Fibroblast of gingiva (primary cell): Measurements from ENCODE around the gene DLG1.

Experiments used
- DNase-seq: peaks from one replicate; pipeline ENCODE4 v3.0.0-alpha.2; 2011; ENCODE audit warnings: low read depth

The DLG1 gene

DNA sequence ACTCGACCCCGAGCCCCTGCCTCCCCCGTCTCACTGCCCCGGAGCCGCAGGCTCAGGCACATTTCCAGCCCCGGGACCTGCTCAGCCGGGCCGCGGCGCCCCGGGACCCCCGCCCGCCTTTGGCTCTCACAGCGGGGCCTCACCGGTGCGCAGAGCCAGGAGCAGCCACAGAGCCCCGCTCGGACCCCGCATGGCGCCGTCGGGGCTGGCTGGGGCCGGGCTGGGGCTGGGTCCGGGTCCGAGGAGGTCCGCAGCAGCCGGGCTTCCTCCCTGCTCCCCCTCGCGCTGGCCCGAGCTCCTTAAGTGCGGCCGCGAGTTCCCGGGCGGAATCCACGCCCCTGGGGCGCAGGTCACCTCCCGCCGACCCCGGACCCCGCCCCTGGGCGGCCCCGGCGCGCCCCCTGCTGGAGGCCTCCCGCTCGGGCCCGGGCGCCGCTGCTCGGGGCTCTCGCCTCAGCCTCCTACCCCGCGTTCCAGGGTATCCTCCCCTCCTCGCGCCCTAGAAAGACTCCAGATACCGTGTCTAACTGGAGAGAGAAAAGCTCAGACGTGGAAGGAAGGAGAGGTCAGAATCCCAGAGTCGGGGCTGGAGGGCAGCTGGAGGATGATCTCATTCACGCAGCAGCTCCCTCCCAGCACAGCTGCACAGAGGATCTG, 268.8 kb downstream of the DLG1 start, which contains the start of gene MELTF:
Gene MELTF, minus strand, starts transcription at position 307 of the 657 bp plus-strand sequence. Its CDS starts 115 bp downstream, at position 192.
- peak; percentile 16 for DNase-seq

DNA sequence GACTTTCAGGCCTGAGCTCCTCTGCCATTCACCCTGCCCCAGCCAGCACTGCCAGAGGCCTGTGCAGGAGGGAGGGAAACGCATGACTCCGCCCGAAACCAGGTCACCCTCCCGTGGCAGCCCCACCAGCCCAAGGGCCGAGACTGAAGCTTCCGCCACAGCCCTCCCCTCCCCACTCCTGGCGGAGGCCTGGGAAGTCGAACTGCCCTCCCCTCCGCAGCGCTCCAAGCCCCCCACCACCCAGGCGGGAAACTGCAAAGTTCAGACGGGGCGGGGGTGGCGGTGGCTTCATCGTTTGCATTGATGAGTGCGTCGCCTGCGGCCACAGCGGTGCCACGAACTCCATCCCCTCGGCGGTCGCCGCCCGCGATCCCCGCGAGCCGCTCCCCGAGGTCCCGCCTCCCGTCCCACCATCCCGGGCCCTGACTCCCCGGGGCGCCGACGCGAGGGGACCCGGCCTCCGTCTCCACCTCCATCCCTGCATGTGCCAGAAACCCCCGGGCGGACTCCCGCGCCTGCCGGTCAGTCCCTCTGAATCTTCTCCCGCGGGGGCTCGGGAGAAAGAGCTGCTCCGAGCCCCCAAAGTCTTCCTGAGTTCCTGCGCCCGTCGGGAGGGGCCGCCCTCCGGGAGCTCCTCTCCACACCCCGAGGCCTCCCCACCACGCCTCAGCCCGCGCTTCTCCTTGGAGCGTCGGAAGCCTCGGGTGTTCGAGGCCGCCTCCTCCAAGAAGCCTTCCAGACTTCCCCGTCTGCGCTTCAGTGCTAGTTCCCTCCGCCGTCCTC, 269.5 kb downstream of the DLG1 start:
- no peak for DNase-seq

GRCh38 chr3:197027896-197028727, 270.3 kb downstream of the DLG1 start:
- no peak for DNase-seq

DNA sequence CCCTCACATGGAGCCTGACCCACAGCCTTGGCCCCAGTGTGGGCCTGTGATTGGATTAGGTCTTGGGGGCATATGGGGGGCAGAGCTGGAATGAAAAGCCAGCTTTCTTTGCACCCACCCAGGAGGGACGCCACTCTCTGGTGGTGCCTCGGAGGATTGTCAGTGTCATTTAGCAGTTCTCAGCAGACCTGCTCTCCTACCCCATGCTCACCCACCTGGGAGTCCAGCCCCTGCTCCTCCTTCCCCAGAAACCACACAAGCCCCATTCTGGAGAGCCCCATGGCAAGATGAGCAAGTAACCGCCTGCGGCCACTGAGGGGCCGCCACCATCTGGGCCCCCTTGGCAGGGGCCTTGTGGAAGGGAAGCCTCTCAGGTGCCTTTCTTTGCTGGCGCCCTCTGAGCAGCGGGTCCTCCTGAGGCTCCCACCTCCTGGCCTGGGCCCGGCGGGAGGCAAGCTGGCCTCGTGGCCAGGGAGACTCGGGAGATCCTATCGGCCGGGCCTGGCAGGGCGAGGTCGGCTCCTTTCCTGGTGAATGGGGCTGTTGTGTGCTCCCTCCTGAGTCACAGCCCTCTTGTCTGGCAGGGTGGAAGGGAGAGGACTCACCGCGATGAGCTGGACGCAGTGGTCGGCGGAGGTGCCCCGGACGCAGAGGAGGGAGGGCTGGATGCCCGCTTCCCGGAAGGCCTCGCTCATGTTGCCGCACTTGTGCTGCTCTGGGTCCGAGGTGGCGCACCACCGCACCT, 271.1 kb downstream of the DLG1 start:
- DNase-seq, result no peak

- no peak for DNase-seq
These were observed 271.9 kb downstream of the DLG1 start for GRCh38 chr3:197026481-197026866.

GRCh38 chr3:197025736-197026480, 272.5 kb downstream of the DLG1 start:
- no peak for DNase-seq

DNA sequence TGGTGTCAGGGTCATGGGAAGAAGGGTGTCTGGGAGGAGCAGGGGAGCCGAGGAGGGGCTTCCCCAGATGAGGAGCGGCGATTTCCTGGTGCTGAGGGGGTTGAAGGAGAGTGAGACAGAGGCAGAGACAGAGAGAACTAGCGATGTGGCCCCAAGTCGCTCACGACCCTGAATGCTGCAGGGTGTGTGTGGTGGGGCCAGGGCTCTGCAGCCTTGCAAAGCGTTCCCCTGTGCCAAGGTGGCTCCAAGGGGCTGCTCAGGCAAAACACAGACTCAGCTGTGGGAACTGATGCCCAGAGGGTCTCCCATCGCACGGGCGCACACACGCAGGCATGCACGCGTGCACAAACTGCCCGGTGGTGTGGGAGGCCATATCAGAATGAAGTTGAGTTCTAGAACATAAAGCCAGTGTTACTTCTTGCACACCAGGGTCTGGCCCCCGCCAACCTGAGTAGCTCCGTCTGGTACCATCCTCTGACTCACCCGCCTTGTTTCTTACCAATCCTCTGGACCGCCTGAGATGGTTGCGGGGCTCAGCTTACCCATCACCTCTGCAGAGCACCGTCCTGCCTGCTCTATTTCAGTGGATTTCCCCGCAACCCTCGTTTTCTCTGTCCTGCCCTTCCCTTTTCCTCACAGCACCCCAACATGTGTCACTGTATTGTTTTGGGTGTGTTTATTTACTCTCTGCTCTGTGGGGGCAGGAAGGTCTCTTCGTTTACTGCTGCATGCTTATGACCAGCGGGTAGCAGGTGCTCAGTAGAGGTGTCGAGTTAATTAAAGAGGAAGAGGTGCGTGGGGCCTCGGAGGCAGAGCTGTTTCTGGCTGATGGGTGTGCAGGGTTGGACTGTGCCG, 273.3 kb downstream of the DLG1 start:
- DNase-seq, result no peak

- no peak for DNase-seq
These were observed 274.3 kb downstream of the DLG1 start for GRCh38 chr3:197023998-197024651.

DNA sequence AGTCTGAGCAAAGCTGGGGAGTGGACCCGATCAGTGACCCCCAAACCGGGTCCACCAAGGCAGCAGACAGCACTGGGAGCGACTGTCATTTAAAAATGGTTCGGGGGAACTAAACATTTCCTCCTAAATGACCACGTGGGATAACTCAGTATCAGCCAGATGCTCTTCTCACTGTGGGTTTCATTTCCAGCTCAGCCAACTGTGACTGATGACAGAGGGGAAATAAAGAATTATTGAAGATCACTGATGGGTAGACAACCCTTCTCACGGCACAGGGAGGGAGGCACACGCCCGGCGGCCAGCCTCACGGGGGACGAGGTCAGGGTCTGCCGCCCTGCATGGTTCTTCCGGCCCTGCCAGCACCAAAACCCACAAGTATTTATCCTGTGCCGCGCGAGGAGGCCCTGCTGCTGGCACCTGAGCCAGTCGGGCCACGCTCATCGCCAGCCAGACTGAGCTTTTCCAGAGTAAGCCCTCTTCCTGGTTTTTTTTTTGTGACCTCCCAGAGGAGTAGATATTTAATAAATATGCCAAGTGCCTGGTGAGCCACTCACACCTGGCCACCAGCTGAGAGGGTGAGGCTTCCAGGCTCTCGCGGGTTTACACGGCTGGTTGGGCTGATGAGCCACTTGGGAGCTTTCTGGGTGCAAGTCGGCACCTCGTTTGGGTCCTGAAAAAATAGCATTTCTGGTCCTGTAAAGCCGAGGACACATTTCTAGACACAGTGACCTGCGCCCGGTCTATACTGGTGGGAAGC, 275.0 kb downstream of the DLG1 start:
- no peak for DNase-seq

GRCh38 chr3:197022405-197023231, 275.8 kb downstream of the DLG1 start:
- no peak for DNase-seq

DNA sequence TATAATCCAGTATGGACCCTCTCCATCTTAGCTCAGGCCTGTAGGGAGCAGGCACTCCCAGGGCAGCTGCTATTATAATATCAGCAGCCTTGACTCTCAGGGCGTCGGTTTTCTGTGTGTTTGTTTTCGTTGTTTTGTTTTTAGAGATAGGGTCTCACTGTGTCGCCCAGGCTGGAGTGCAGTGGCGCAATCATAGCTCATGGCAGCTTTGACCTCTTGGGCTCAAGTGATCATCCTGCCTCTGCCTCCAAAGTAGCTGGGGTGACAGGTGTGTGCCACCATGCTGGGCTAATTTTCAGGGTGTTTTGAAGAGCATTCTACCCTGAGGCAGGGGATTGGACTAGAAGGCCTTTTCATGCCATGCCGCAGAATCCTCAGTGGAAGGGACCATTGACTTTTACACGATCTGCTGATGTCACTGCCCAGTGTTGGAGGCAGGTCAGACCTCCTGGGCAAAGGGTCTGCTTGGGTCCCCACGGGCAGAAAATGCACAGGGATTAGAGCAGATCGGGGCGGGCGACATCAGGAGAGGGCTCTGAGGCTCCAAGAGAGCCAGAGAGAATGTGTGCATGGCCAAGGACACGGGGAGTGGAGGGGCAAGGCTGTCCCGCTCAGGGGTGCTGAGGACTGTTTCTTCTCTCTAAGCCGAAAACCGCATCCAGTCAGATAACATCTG, 276.5 kb downstream of the DLG1 start:
- no peak for DNase-seq

DNA sequence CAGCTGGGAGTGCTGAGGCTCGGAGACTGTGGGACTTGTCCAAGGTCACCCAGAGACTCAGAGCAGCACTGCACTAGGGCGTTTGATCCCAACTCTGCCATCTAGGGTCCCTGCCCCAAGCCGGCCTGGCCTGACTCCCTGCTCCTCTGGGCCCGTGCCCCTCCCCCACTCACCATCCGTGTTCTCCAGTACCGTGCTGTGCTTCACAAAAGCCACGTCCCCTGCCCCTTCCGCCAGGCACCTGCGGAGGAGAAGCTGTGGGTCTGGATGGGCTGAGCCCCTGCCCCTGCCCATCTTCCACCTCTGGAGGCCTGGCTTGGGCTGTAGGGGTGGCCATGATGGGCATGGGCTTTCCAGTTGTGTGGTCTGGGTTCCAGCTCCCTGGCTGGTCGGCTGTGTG, 277.2 kb downstream of the DLG1 start:
- DNase-seq, result no peak

GRCh38 chr3:197019535-197019934, 278.9 kb downstream of the DLG1 start:
- DNase-seq, result no peak

GRCh38 chr3:197019021-197019420, 279.4 kb downstream of the DLG1 start:
- DNase-seq, result no peak

GRCh38 chr3:197017003-197017402, 281.4 kb downstream of the DLG1 start:
- no peak for DNase-seq

GRCh38 chr3:197015790-197016736, 282.3 kb downstream of the DLG1 start:
- DNase-seq, result no peak
